AG04450 (cell line): ENCODE data around the gene CFAP91. TPM values are rescaled to one million over a fixed set of nuclear protein-coding genes. Genes with fewer than 3 reads are reported as not detected.

Source experiments
- CTCF ChIA-PET: fragments of 300-600, 350-600 bp; formaldehyde crosslinking; extraction: SDS; loops from one replicate; lab custom pipeline; 2022; ENCODE audit warnings: antibody characterized with exemption, inconsistent platforms; lab: Charles Lee
- POLR2A ChIA-PET: fragments of 350-600 bp; formaldehyde crosslinking; extraction: SDS; loops from one replicate; lab custom pipeline; 2021; ENCODE audit warnings: antibody characterized with exemption, inconsistent platforms; lab: Yijun Ruan, JAX
- DNase-seq: peaks from one replicate; pipeline ENCODE4 v3.0.0-alpha.2; 2011; ENCODE audit warnings: low read depth, low spot score
- H3K27ac ChIP-seq: one replicate; pipeline ENCODE4 v1.5.1; 2012; ENCODE audit warnings: low read depth, low read length, control low read depth
- H3K27me3 ChIP-seq: one replicate; pipeline ENCODE4 v1.6.0; 2012; ENCODE audit warnings: low read length; ENCODE audit not compliant: control insufficient read depth, insufficient read depth
- H3K4me3 ChIP-seq: 2 replicates; pipeline ENCODE4 v1.5.1; 2011; ENCODE audit warnings: mild to moderate bottlenecking, low read depth, low read length, control low read depth
- H3K9me3 ChIP-seq: 2 replicates; pipeline ENCODE4 v1.5.1; 2012; ENCODE audit warnings: low read length; ENCODE audit not compliant: control insufficient read depth, insufficient read depth
- polyA plus RNA-seq: library from polyadenylated mRNA; depleted of rRNA; stranded (reverse); fragments of >200 nt; gene quantifications from 2 replicates; pipeline ENCODE4 v1.2.3, GENCODE V29; 2011
- TF ChIP-seq, protein P1 (sequence below): IDR thresholded peaks from 2 replicates; pipeline ENCODE4 v1.5.1; 2011; ENCODE audit warnings: low read depth, low read length, control low read depth, inconsistent platforms

Gene CFAP91
- polyA plus RNA-seq, 1 experiment = not detected

DNA sequence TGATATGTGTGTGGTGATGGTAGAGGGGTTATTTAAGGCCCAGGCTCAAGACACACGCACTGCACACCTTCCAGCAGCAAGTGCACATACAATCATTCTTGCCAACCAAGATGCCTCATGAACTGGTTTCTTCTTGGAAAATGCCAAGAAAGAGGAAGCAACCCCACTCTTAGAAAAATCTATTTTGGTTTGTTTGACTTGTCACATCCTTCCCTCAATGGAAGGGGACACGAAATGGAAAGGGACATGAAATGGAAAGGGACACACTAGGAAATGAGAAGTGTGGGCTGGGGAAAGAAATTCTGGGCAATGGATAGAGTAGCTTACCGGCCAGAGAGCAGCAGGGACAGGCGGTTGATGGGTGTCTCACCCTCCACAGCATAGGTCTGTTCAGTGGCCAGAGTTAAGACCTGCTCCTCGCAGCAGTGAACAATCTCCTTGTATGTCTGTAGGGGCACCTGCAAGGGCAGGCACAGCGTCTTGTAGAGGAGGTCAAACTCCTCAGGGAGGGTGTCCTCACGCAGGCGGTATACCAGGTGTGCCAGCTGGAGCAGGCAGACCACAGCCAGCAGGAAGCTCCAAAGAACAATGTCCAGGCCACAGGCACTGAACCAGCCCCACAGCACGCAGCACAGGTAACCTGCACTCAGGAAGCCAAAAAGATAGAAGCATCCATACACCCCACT lies 43.1 kb upstream of the CFAP91 start:
- CTCF ChIA-PET = no interaction called here
- no peak overlapping the region for H3K4me3 ChIP-seq
- H3K27ac ChIP-seq = peak overlapping the region; percentile 11
- no peaks in the 10 kb centered on the region for H3K9me3 ChIP-seq
- TF ChIP-seq, protein P1, sequence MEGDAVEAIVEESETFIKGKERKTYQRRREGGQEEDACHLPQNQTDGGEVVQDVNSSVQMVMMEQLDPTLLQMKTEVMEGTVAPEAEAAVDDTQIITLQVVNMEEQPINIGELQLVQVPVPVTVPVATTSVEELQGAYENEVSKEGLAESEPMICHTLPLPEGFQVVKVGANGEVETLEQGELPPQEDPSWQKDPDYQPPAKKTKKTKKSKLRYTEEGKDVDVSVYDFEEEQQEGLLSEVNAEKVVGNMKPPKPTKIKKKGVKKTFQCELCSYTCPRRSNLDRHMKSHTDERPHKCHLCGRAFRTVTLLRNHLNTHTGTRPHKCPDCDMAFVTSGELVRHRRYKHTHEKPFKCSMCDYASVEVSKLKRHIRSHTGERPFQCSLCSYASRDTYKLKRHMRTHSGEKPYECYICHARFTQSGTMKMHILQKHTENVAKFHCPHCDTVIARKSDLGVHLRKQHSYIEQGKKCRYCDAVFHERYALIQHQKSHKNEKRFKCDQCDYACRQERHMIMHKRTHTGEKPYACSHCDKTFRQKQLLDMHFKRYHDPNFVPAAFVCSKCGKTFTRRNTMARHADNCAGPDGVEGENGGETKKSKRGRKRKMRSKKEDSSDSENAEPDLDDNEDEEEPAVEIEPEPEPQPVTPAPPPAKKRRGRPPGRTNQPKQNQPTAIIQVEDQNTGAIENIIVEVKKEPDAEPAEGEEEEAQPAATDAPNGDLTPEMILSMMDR = no peak
- POLR2A ChIA-PET = no interaction called here
- no peak for DNase-seq
- H3K27me3 ChIP-seq = peaks cover 7% of the 10 kb centered on the region

DNA sequence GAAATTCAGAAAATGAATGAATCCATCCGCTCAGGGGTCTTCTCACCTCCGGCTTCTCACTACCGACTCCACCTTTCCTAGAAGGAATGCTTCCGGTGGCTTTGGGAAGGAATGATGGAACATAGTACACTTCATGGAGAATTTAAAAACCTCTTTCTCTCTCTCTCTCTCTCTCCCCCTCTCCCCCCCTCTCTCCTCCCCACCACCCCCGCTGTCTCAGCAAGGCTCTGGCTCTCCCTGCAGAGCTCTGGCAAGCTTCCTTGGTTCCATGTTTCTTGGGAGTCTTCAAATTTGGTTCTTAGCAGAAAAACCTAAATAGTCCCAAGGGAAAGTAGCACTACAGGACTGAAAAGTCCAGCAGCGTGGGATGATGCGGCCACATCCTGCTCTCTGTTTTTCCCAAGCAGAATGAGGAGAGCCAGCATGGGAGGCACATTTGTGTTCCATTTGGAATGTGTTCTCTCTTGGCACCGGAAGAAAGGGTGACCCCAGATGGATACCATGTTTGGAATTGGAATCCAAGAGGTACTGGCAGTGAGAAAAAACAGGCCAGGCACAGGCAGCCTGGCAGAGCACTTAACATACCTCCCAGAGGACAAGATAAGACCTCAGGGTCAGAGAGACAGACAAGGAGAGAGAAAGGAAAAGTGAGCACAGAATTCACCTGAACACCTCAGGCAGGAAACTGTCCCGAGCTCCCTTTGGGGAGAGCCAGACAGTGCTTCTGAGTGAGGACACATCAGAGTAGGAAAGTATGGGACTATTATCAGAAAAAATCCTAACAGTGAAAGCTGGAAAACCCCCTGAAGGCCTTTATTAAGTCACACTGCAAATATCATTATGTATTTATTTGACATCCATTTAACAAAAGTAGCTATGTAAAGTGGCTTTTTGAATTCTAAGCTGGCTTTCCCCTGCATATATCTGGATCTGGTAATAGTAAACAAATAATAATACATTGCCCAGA lies 42.1 kb upstream of the CFAP91 start, which contains the start of gene POPDC2:
POPDC2 (minus strand) TSS at position 116 of the 967 bp plus-strand sequence. CDS start 166 bp downstream, outside the sequence.
- TF ChIP-seq, protein P1 = no peak
- no peak for DNase-seq
- POLR2A ChIA-PET = no interaction called here
- Histone ChIP-seq H3K4me3 (no peak within 1 kb of the TSS), H3K27me3 (peaks cover 7% of the 10 kb centered on the region), H3K9me3 (no peaks in the 10 kb centered on the region), H3K27ac (peak within 1 kb of the TSS; percentile 11)
- CTCF ChIA-PET = interaction anchor here (0.6 to 1.0 kb wide), 2 partner anchors 25 to 211 kb away, joined by 3 read pairs; no protein-coding TSS in a partner anchor

DNA sequence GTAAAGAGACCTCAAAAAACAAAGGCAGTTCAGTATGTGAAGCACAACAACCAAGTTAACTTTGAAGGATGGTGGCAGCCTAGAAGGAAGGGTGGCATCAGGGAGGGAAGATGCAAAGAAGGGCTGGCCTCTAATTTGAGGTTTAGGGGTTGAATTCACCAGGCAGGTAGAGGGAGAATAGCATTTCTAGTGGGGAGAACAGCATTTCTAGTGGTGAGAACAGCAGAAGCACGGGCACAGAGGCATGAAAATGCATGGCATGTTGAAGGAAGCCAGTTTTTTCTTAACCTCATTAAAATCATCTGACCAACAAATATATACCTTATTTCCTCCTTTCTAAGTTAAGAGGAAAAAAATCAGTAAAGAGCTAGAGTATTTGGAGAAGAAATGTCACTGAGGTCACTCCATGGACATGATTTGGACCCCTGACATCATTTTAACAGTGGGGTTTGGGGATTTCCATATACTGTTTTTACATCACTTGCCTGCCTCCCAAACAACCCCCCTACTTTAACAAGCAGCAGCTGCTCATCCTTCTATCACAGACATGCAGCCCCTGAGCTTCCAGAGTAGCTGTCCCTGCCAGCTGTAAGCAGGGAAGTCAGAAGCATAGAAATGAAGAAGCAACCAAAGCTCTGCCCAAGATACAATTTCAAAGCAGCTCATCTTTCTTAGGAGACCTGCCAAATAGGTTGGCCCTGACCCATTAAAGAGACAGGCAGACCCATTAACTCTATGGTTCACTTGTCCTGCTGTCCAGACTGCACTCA lies 40.0 kb upstream of the CFAP91 start:
- no peak overlapping the region for H3K4me3 ChIP-seq
- ChIA-PET CTCF (interaction anchor here (0.6 to 1.3 kb wide), 3 partner anchors 14 to 164 kb away, joined by 3 to 7 read pairs (median 3); partner anchors contain the start of gene TIMMDC1), POLR2A (interaction anchor here (1.2 kb wide), 1 partner anchor 164 kb away, joined by 5 read pairs; the partner anchor contains the start of gene TIMMDC1)
- TF ChIP-seq, protein P1 = peak; percentile 40
- no peaks in the 10 kb centered on the region for H3K9me3 ChIP-seq
- H3K27ac ChIP-seq = no peak overlapping the region
- peaks cover 3% of the 10 kb centered on the region for H3K27me3 ChIP-seq
- no peak for DNase-seq

DNA sequence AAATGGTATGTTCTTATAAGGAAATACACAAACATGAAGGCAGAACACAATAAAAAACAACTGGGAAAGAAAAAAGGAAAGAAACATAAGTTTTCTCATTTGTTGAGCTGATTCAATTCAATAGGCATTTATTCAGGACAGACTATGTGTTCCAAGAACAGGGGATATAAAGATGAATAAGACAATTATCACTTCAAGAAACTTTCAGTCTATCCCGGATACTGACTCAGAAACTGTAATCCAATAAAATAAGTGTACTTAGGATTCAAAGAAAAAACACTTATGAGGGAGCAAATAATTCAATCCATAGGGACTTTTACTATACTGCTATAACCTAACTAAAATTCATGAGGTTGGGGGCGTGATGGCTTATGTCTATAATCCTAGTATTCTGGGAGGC lies 38.9 kb upstream of the CFAP91 start:
- Histone ChIP-seq H3K9me3 (no peaks in the 10 kb centered on the region), H3K27me3 (no peaks in the 10 kb centered on the region), H3K27ac (no peak overlapping the region), H3K4me3 (no peak overlapping the region)
- ChIA-PET CTCF (interaction anchor here (1.3 kb wide), 1 partner anchor 17 kb away, joined by 7 read pairs; no protein-coding TSS in a partner anchor), POLR2A (interaction anchor here (1.2 kb wide), 1 partner anchor 165 kb away, joined by 5 read pairs; the partner anchor contains the start of gene TIMMDC1)
- TF ChIP-seq, protein P1 = no peak
- DNase-seq = no peak
